ENCODE results near the gene B4GALT5. TPM values are rescaled to one million over a fixed set of nuclear protein-coding genes. Genes with fewer than 3 reads are reported as not detected.

Gene B4GALT5
- total and polyA plus RNA-seq, 10 donors, result 3.9 to 79.0 (median 52.3) TPM

GRCh38 chr20:49661560-49662329 is 51.9 kb downstream of the B4GALT5 start:
- Histone ChIP-seq H3K27ac (peak overlapping the region in 4 of 8 donors; percentile 42 to 70 (median 54)), H3K27me3 (replicated peaks in 1 of 7) (no peaks in the 10 kb centered on the region), H3K9me3 (no peaks in the 10 kb centered on the region), H3K4me3 (no peak overlapping the region), H3K36me3 (peaks cover 0 to 3% (median 0%) of the 10 kb centered on the region in 6 donors), H3K4me1 (peaks cover 8 to 97% (median 62%) of the 10 kb centered on the region in 6 donors)
- no peak for DNase-seq
- TF ChIP-seq POLR2A (IDR thresholded peaks at IDR 0.05) (no peak), CTCF (IDR thresholded peaks at IDR 0.05 in 8 of 11, conservative IDR thresholded peaks at IDR 0.05 in 3 of 11) (no peak), POLR2AphosphoS5 (IDR thresholded peaks at IDR 0.05) (peak in 1 of 3 donors; percentile 38)
- WGBS, 5 donors, result 69 to 78% (median 71%) methylated on average over 8 of the region's 8 CpGs
- intact Hi-C loops (cut with DNase I; ENCODE audit: low total_unique reads), result loop anchor here (10.0 kb wide), 1 partner anchor 53 kb away; the partner anchor contains the start of gene B4GALT5

DNA sequence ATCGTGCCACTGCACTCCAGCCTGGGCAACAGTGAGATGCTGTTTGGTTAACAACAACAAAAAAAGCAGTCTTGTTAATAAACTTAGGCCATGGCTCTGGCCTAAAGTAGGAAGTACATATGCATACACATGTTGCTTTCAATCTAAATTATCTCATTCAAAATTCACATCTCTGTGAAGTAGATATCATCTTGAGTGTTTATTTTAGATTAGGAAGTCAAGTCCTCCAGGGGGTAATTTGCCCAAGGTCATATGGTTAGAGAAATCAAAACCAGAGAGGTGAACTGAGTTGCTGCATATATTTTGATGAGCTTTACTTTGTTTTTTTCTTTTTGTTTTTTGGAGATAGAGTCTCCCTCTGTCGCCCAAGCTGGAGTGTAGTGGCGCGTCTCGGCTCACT is 52.8 kb downstream of the B4GALT5 start:
- no peaks in the 10 kb centered on the region for H3K27me3 ChIP-seq (replicated peaks in 1 of 7)
- intact Hi-C loops (cut with DNase I; ENCODE audit: low total_unique reads), result loop anchor here (10.0 kb wide), 1 partner anchor 54 kb away; the partner anchor contains the start of gene B4GALT5
- no peak for TF ChIP-seq CTCF (IDR thresholded peaks at IDR 0.05 in 8 of 11, conservative IDR thresholded peaks at IDR 0.05 in 3 of 11)
- TF ChIP-seq POLR2A (IDR thresholded peaks at IDR 0.05), result no peak
- no peak for TF ChIP-seq POLR2AphosphoS5 (IDR thresholded peaks at IDR 0.05)
- H3K4me1 ChIP-seq, result peaks cover 8 to 97% (median 62%) of the 10 kb centered on the region in 6 donors
- peaks cover 0 to 10% (median 3%) of the 10 kb centered on the region in 6 donors for H3K36me3 ChIP-seq
- no peak overlapping the region for H3K4me3 ChIP-seq
- WGBS, 5 donors, result 93 to 95% (median 93%) methylated on average over 5 of the region's 5 CpGs
- H3K9me3 ChIP-seq, result no peaks in the 10 kb centered on the region
- no peak overlapping the region for H3K27ac ChIP-seq
- DNase-seq, result no peak

GRCh38 chr20:49659056-49659455 is 54.6 kb downstream of the B4GALT5 start:
- TF ChIP-seq CTCF (IDR thresholded peaks at IDR 0.05 in 8 of 11, conservative IDR thresholded peaks at IDR 0.05 in 3 of 11), result no peak
- TF ChIP-seq POLR2AphosphoS5 (IDR thresholded peaks at IDR 0.05), result no peak
- TF ChIP-seq POLR2A (IDR thresholded peaks at IDR 0.05), result no peak
- Histone ChIP-seq H3K4me1 (peaks cover 6 to 100% (median 66%) of the 10 kb centered on the region in 6 donors), H3K9me3 (no peaks in the 10 kb centered on the region), H3K27ac (no peak overlapping the region), H3K27me3 (replicated peaks in 1 of 7) (no peaks in the 10 kb centered on the region), H3K36me3 (peaks cover 0 to 28% (median 18%) of the 10 kb centered on the region in 6 donors), H3K4me3 (no peak overlapping the region)
- intact Hi-C loops (cut with DNase I; ENCODE audit: low total_unique reads), result no loop called here
- no peak for DNase-seq
- WGBS, 5 donors, result 76 to 86% (median 83%) methylated on average over 3 of the region's 3 CpGs

GRCh38 chr20:49658508-49658907 is 55.2 kb downstream of the B4GALT5 start:
- H3K4me3 ChIP-seq, result no peak overlapping the region
- H3K9me3 ChIP-seq, result no peaks in the 10 kb centered on the region
- H3K27ac ChIP-seq, result peak overlapping the region in 1 of 8 donors; percentile 57
- WGBS, 5 donors, result 76 to 98% (median 80%) methylated on average over 2 of the region's 2 CpGs
- intact Hi-C loops (cut with DNase I; ENCODE audit: low total_unique reads), result no loop called here
- peaks cover 6 to 100% (median 68%) of the 10 kb centered on the region in 6 donors for H3K4me1 ChIP-seq
- DNase-seq, result no peak
- no peaks in the 10 kb centered on the region for H3K27me3 ChIP-seq (replicated peaks in 1 of 7)
- TF ChIP-seq POLR2A (IDR thresholded peaks at IDR 0.05) (no peak), CTCF (IDR thresholded peaks at IDR 0.05 in 8 of 11, conservative IDR thresholded peaks at IDR 0.05 in 3 of 11) (no peak), POLR2AphosphoS5 (IDR thresholded peaks at IDR 0.05) (no peak)
- peaks cover 0 to 34% (median 23%) of the 10 kb centered on the region in 6 donors for H3K36me3 ChIP-seq

Data from spleen (tissue), 11 donors.